Activated CD8-positive, alpha-beta memory T cell treated with anti-CD3 and anti-CD28 coated beads, Interleukin-2, amount 50 U/mL, for 4 hours (primary cell): ENCODE results near the gene CALR.
"Not testable (repeated sequence)": the region's sequence is repeated elsewhere in the genome, so short reads cannot be mapped to it uniquely, and the experiment has no call there.

Source experiments
- DNase-seq: peaks from one replicate; pipeline ENCODE4 v3.0.0-alpha.2; 2020

The CALR gene

GRCh38 chr19:12953799-12954611 is 15.6 kb downstream of the CALR start:
- DNase-seq = no peak

GRCh38 chr19:12954612-12954962 is 16.2 kb downstream of the CALR start:
- no peak for DNase-seq

GRCh38 chr19:12955575-12955974 is 17.2 kb downstream of the CALR start:
- not testable (repeated sequence) for DNase-seq

- DNase-seq = no peak
Observed at GRCh38 chr19:12955996-12956395, 17.6 kb downstream of the CALR start.

- peak; percentile 84 for DNase-seq
Observed at GRCh38 chr19:12956446-12957388, 18.3 kb downstream of the CALR start, which contains the start of gene GADD45GIP1. Gene GADD45GIP1, minus strand, starts transcription at chr19:12957223. Its CDS starts 11 bp downstream, at chr19:12957212.

- DNase-seq = not testable (repeated sequence)
Observed at GRCh38 chr19:12957389-12957952, 19.1 kb downstream of the CALR start.

- DNase-seq = no peak
Observed at GRCh38 chr19:12959481-12959880, 21.1 kb downstream of the CALR start.

GRCh38 chr19:12965017-12965811 is 26.8 kb downstream of the CALR start:
- DNase-seq = peak; percentile 83

GRCh38 chr19:12965812-12966135 is 27.4 kb downstream of the CALR start:
- DNase-seq = no peak

- no peak for DNase-seq
Observed at GRCh38 chr19:12967907-12968306, 29.5 kb downstream of the CALR start.

- DNase-seq = no peak
Observed at GRCh38 chr19:12969292-12969988, 31.0 kb downstream of the CALR start, which contains the start of gene DAND5. Gene DAND5, plus strand, starts transcription at chr19:12969576. Its CDS starts 85 bp downstream, at chr19:12969661.

- no peak for DNase-seq
Observed at GRCh38 chr19:12970070-12970820, 31.8 kb downstream of the CALR start.

GRCh38 chr19:12973236-12973635 is 34.8 kb downstream of the CALR start:
- DNase-seq = no peak

GRCh38 chr19:12974301-12975220 is 36.2 kb downstream of the CALR start:
- DNase-seq = no peak

GRCh38 chr19:12975221-12975741 is 36.9 kb downstream of the CALR start:
- no peak for DNase-seq

- DNase-seq = not testable (repeated sequence)
Observed at GRCh38 chr19:12976109-12976508, 37.7 kb downstream of the CALR start.

- DNase-seq = no peak
Observed at GRCh38 chr19:12979974-12980373, 41.6 kb downstream of the CALR start.

GRCh38 chr19:12982648-12983047 is 44.2 kb downstream of the CALR start:
- DNase-seq = no peak

GRCh38 chr19:12983091-12983490 is 44.7 kb downstream of the CALR start:
- no peak for DNase-seq
